ENCODE results near the gene RARB. TPM values are rescaled to one million over a fixed set of nuclear protein-coding genes. Genes with fewer than 3 reads are reported as not detected.

RARB gene
- polyA plus RNA-seq, 1 donor from 2014 or later = 13.2 TPM

GRCh38 chr3:25433106-25433505, 5.0 kb downstream of the RARB start:
- no peaks in the 10 kb centered on the region for H3K79me2 ChIP-seq (replicated peaks; ENCODE audit: insufficient read depth, low read length)
- no peak overlapping the region for H3K4me2 ChIP-seq (ENCODE audit: low read length)
- H3K27ac ChIP-seq (ENCODE audit: low read length) = no peak overlapping the region
- no peaks in the 10 kb centered on the region for H3F3A ChIP-seq (ENCODE audit: insufficient read depth, low read length, poor library complexity, severe bottlenecking)
- no peak overlapping the region for H3K9ac ChIP-seq (ENCODE audit: low read length)
- no peaks in the 10 kb centered on the region for H3K36me3 ChIP-seq (ENCODE audit: insufficient read depth, low read length)
- no peaks in the 10 kb centered on the region for H3K9me3 ChIP-seq (ENCODE audit: low read length)
- H4K20me1 ChIP-seq (ENCODE audit: insufficient read depth) = no peaks in the 10 kb centered on the region
- TF ChIP-seq TAF1 (IDR thresholded peaks at IDR 0.05; ENCODE audit: low read depth) (no peak), EP300 (conservative IDR thresholded peaks at IDR 0.05; ENCODE audit: poor library complexity, severe bottlenecking) (no peak), EZH2 (IDR thresholded peaks at IDR 0.05; ENCODE audit: borderline replicate concordance, insufficient read depth, low read length, poor library complexity, severe bottlenecking) (no peak), RAD21 (conservative IDR thresholded peaks at IDR 0.05) (no peak), REST (IDR thresholded peaks at IDR 0.05; ENCODE audit: borderline replicate concordance) (no peak), SMC3 (conservative IDR thresholded peaks at IDR 0.05; ENCODE audit: poor library complexity) (no peak), POLR2AphosphoS5 (IDR thresholded peaks at IDR 0.05) (no peak), CTCF (IDR thresholded peaks at IDR 0.05; ENCODE audit: poor library complexity, severe bottlenecking) (no peak), MXI1 (conservative IDR thresholded peaks at IDR 0.05; ENCODE audit: poor library complexity, severe bottlenecking) (no peak)
- H3K9me2 ChIP-seq (ENCODE audit: insufficient read depth, low read length) = no peaks in the 10 kb centered on the region
- no peaks in the 10 kb centered on the region for H3K27me3 ChIP-seq (ENCODE audit: insufficient read depth, low read depth, low read length)
- H2AFZ ChIP-seq (ENCODE audit: low read depth, low read length) = no peak overlapping the region
- H3K4me3 ChIP-seq (ENCODE audit: low read length) = no peak overlapping the region

GRCh38 chr3:25433868-25434267, 5.8 kb downstream of the RARB start:
- H3K9me2 ChIP-seq (ENCODE audit: insufficient read depth, low read length) = no peaks in the 10 kb centered on the region
- H3K36me3 ChIP-seq (ENCODE audit: insufficient read depth, low read length) = no peaks in the 10 kb centered on the region
- H4K20me1 ChIP-seq (ENCODE audit: insufficient read depth) = no peaks in the 10 kb centered on the region
- H3K4me2 ChIP-seq (ENCODE audit: low read length) = no peak overlapping the region
- no peaks in the 10 kb centered on the region for H3F3A ChIP-seq (ENCODE audit: insufficient read depth, low read length, poor library complexity, severe bottlenecking)
- no peak for TF ChIP-seq POLR2AphosphoS5 (IDR thresholded peaks at IDR 0.05)
- no peak for TF ChIP-seq RAD21 (conservative IDR thresholded peaks at IDR 0.05)
- no peak for TF ChIP-seq EP300 (conservative IDR thresholded peaks at IDR 0.05; ENCODE audit: poor library complexity, severe bottlenecking)
- TF ChIP-seq MXI1 (conservative IDR thresholded peaks at IDR 0.05; ENCODE audit: poor library complexity, severe bottlenecking) = no peak
- no peak for TF ChIP-seq CTCF (IDR thresholded peaks at IDR 0.05; ENCODE audit: poor library complexity, severe bottlenecking)
- TF ChIP-seq SMC3 (conservative IDR thresholded peaks at IDR 0.05; ENCODE audit: poor library complexity) = no peak
- no peak for TF ChIP-seq TAF1 (IDR thresholded peaks at IDR 0.05; ENCODE audit: low read depth)
- TF ChIP-seq EZH2 (IDR thresholded peaks at IDR 0.05; ENCODE audit: borderline replicate concordance, insufficient read depth, low read length, poor library complexity, severe bottlenecking) = no peak
- H3K27ac ChIP-seq (ENCODE audit: low read length) = no peak overlapping the region
- H3K9ac ChIP-seq (ENCODE audit: low read length) = no peak overlapping the region
- H2AFZ ChIP-seq (ENCODE audit: low read depth, low read length) = no peak overlapping the region
- no peaks in the 10 kb centered on the region for H3K9me3 ChIP-seq (ENCODE audit: low read length)
- no peaks in the 10 kb centered on the region for H3K27me3 ChIP-seq (ENCODE audit: insufficient read depth, low read depth, low read length)
- no peak overlapping the region for H3K4me3 ChIP-seq (ENCODE audit: low read length)
- H3K79me2 ChIP-seq (replicated peaks; ENCODE audit: insufficient read depth, low read length) = no peaks in the 10 kb centered on the region

All from neural cell (in vitro differentiated cells).